UCSD-AML1 (cell line): ENCODE measurements around the gene ARPC5L.
A peak's percentile ranks its signal among the peaks of the same experiment; 100 is the strongest.
"Not testable (repeated sequence)": the region's sequence is repeated elsewhere in the genome, so short reads cannot be mapped to it uniquely, and the experiment has no call there.

ENCODE experiments used
- DNase-seq: peaks from one replicate; lab custom pipeline; 2025; ENCODE audit not compliant: unreplicated experiment; lab: John Stamatoyannopoulos, UW

Gene ARPC5L

DNA sequence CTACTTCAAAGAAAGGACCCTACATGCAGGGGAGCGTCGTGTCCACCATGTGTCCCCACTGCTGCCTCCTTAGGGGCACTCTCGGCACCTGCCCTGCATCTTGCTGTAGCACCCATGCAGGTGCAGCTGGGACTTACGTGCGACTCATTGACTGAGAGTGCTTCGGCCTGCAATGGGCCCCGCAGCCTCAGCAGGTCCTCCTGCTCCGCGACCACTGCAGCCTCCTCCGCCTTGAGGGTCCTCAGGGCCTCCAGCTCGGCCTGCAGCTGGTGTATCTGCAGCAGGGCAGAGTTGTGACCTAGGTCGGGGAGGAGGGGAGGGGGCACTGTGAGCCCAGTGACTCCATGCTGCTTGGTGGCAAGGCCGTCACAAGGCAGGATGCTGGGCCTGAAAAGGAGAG, 27.1 kb downstream of the ARPC5L start:
- DNase-seq: no peak

DNA sequence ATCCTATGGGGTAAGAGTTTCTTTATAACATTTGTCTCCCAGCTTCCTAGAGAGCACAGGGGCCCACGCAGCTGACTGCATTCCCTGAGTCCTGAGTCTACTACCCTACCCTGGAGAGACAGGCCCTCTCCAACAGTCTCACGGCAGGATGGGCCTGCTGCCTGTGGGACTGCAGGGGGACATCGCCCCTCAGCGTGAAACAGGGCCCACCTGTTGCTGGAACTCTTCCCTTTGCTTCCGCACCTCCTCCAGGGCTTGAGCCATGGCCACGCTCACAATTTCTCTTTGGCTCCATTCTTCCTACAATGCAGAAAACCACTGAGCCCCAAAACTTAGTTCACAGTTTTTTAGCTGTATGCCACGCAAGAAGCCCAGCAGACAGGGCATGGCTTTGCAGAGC, 28.2 kb downstream of the ARPC5L start:
- DNase-seq: no peak

- no peak for DNase-seq
These were observed 32.3 kb downstream of the ARPC5L start for GRCh38 chr9:124894035-124894740.

GRCh38 chr9:124894741-124895170, 32.8 kb downstream of the ARPC5L start:
- DNase-seq: peak; percentile 22

- no peak for DNase-seq
These were observed 35.9 kb downstream of the ARPC5L start for GRCh38 chr9:124897570-124898460.

- DNase-seq: no peak
These were observed 37.9 kb downstream of the ARPC5L start for GRCh38 chr9:124899845-124900244.

- no peak for DNase-seq
These were observed 45.0 kb downstream of the ARPC5L start for GRCh38 chr9:124906966-124907365.

DNA sequence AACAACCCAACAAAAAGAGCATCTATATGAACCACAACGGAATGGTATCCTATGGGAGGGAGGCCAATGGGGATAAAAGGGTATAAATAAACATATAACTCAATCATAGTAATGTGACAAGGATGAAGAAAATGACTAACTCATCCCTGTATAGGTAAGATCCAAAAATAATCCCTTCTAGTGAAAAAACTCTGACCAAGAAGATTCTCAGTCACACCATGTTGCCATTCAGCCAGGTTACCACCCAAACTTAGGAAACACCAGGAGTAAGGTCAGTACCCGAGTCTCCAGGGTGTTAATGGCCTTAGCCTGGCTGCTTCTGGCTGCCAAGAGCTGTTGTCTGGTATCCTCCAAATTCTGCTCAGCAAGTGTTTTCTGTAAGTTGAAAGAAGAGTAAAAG, 46.2 kb downstream of the ARPC5L start:
- no peak for DNase-seq

DNA sequence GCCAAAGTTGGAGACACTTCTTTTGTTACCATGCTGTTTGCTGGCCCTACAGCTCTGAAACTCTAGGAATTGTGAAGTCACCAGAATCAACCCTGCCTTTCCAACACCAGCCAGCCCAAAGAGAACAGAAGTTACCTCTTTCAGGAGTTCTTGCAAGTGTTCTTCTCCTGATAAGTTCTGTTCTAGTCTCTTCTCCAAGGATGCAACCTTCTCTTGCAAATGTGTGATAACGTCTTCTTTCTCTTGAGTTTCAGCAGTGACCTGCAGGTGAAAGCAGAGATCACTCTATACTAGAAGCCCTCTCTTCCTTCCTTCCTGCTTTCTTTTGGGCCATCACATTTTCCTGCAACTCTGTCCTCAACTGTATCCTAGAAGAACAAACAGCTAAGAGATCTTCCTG, 49.8 kb downstream of the ARPC5L start:
- no peak for DNase-seq

GRCh38 chr9:124913378-124913777, 51.4 kb downstream of the ARPC5L start:
- DNase-seq: no peak

- no peak for DNase-seq
These were observed 52.9 kb downstream of the ARPC5L start for GRCh38 chr9:124914753-124915405.

GRCh38 chr9:124920394-124920793, 58.5 kb downstream of the ARPC5L start:
- not testable (repeated sequence) for DNase-seq
